KG1 (cell line): ENCODE data around the gene PSIP1.
A peak's percentile ranks its signal among the peaks of the same experiment; 100 is the strongest.
"Not testable (repeated sequence)": the region's sequence is repeated elsewhere in the genome, so short reads cannot be mapped to it uniquely, and the experiment has no call there.

Experiments
- DNase-seq: peaks from one replicate; lab custom pipeline; 2025; lab: John Stamatoyannopoulos, UW

PSIP1 gene

GRCh38 chr9:15501803-15502202 is 9.0 kb downstream of the PSIP1 start:
- no peak for DNase-seq

- DNase-seq: no peak
These were observed 9.6 kb downstream of the PSIP1 start for GRCh38 chr9:15501179-15501578.

- no peak for DNase-seq
These were observed 11.6 kb downstream of the PSIP1 start for GRCh38 chr9:15499139-15499538.

DNA sequence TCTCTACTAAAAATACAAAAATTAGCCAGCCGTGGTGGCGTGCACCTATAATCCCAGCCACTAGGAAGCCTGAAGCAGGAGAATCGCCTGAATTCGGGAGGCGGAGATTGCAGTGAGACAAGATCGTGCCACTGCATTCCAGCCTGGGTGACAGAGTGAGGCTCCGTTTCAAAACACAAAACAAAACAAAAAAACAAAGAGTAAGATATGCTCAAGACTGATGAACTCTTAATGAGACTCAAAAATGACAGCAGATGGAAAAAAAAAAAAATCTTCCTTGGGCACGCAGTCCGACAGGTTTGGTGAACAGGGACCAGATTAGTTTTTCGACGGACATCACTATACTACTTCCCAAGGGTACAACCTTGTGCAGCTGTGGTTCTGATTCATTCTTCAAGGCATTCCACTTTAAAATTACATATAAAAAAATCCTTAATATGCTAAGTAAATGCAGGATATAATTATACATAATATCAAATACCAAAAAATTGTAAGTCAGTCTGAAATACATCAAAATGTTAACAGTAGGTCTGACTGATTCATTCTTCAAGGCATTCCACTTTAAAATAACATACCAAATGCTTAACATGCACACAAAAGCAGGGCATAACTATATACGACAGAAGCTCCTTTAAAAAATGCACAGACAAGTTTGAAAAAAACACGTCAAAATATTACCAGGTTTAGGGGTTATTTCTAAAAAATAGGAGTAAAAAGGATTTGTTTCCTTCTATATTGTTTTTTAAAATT is 12.3 kb downstream of the PSIP1 start:
- no peak for DNase-seq

DNA sequence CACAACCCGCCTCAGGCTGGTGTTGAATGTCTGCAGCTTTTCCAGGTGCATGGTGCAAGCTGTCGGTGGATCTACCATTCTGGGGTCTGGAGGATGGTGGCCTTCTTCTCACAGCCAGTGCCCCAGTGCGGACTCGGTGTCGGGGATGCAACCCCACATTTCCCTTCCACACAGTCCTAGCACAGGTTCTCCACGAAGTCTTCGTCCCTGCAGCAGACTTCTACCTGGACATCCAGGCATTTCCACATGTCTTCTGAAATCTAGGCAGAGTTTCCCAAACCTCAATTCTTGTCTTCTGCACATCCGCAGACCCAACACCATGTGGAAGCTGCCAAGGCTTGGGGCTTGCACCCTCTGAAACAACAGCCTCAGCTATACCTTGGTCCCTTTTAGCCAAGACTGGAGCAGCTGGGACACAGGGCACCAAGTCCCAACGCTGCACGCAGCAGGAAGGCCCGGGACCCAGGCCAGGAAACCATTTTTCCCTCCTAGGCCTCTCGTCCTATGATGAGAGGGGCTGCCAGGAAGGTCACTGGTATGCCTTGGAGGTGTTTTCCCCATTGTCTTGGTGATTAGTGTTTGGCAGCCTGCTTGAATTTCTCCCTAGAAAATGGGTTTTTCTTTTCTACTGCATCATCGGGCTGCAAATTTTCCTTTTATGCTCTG is 18.2 kb downstream of the PSIP1 start:
- no peak for DNase-seq

DNA sequence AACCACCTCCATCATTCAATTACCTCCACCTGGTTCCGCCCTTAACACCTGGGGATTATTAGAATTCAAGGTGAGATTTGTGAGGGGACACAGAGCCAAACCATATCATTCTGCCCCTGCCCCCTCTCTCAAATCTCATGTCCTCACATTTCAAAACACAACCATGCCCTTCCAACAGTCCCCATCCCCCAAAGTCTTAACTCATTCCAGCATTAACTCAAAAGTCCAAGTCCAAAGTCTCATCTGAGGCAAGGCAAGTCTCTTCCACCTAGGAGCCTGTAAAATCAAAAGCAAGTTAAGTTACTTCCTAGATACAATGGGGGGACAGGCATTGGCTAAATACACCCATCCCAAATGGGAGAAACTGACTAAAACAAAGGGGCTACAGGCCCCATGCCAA is 18.8 kb downstream of the PSIP1 start:
- no peak for DNase-seq

GRCh38 chr9:15485836-15486666 is 24.7 kb downstream of the PSIP1 start:
- DNase-seq: peak; percentile 28

DNA sequence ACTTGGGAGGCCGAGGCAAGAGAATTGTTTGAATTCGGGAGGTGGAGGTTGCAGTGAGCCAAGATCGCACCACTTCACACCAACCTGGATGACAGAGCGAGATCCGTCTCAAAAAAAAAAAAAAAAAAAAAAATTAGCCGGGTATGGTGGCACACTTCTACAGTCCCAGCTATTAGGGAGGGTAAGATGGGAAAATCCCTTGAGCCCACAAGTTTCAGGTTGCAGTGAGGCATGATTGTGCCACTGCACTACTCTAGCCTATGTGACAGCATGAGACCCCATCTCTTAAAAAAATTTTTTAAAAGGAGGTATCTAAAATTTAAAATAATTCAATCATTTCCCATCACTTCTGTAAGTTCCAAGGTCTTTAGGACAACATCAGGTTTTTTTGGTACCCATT is 26.0 kb downstream of the PSIP1 start:
- DNase-seq: no peak

DNA sequence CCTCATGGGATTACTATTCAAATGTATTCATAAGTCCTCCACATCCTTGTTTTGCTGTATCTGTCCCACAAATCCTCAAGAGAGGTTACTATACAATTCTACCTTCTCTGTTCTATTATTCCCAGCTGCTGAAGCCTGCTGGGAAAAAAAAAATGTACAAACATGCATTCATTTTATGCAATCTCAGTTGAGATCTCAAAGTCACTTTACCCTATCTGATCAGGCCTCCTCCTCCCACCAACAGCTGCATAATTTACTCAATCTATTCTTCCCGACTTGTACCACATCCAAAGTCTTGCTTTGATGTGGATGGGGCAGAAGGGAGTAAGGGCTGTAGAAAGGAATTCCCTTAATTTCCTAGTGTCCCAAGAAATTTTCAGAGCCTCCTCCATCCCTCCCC is 28.6 kb downstream of the PSIP1 start:
- DNase-seq: no peak

DNA sequence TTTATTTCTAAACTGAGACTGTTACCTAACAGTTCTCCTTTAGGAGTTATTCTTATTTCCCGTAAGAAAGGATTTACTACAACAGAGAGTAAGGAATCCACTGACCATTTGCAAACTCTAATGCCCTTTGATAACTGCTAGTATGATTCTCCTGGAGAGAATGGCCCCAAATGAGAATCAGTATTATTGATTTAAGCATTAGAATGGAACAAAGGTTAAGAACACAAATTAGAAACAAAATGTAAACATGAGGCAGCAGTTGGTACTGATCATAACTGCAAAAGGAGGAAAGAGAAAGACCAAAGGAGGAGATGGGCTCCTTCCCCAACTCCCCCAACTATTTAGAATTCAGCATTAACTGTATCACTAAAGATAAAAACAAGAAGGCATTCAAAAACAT is 30.7 kb downstream of the PSIP1 start:
- no peak for DNase-seq

- no peak for DNase-seq
These were observed 34.7 kb downstream of the PSIP1 start for GRCh38 chr9:15475923-15476536.

- no peak for DNase-seq
These were observed 40.9 kb downstream of the PSIP1 start for GRCh38 chr9:15469862-15470261.

- no peak for DNase-seq
These were observed 41.4 kb downstream of the PSIP1 start for GRCh38 chr9:15469406-15469805.

DNA sequence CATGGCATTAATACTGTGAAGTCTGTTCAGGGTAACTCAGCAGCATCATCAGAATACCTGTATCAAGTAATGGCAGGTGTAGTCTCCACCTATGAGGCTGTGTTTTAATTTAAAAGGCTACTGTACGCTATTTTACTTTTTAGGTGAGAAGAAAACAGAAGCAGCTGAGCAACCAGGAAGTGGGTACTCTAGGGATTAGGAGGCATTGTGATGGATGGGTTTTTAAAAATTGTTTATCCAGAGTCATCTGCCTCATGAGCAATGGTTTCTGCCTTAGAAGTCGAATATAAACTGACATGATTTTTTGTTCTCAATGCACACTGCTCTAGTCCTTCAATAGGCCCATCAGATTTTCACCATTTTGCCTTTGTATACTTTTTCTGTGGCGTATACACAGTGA is 42.6 kb downstream of the PSIP1 start:
- DNase-seq: no peak

DNA sequence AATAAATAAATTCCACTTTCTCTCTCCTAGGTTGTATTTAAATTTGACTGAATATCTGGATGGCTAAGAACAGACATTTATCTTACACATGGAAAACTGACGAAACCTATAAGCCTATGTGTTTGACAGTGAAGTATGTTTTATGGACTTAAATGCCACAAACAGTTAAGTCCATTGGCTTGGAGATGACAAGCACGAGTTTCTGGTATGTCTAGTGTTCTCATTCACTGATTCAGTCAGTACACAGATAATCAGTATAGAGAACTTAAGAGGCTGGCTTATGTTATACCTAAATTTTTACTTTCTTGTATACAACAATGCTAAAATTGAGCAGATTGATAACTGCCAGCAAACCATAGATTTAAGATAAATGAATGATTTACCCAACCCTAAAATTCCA is 49.2 kb downstream of the PSIP1 start:
- DNase-seq: no peak

DNA sequence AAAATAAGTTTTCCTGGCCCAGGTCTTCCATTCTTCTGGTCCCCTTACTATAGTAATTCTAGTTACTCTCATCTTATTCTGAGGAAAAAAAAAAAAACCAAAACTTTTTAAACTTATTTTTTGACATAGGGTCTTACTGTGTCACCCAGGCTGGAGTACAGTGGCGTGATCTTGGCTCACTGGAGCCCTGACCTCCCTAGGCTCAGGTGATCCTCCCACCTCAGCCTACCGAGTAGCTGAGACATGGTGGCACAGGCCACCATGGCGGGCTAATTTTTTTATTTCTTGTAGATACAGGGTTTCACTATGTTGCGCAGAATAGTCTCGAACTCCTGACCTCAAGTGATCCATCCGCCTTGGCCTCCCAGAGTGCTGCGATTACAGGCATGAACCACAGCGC is 49.7 kb downstream of the PSIP1 start:
- DNase-seq: no peak

DNA sequence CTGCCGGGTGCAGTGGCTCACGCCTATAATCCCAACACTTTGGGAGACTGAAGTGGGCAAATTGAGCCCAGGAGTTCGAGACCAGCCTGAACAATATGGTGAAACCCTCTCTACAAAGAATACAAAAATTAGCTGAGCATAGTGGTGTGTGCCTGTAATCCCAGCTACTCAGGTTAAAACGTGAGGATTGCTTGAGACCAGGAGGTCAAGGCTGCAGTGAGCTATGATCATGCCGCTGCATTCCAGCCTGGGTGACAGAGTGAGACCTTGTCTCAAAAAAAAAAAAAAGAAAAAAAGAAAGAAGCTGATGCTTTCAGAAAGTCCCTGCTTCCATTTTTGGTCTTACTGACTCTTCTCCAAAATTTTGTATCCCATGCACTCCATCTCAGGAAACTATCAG is 56.8 kb downstream of the PSIP1 start:
- DNase-seq: no peak

DNA sequence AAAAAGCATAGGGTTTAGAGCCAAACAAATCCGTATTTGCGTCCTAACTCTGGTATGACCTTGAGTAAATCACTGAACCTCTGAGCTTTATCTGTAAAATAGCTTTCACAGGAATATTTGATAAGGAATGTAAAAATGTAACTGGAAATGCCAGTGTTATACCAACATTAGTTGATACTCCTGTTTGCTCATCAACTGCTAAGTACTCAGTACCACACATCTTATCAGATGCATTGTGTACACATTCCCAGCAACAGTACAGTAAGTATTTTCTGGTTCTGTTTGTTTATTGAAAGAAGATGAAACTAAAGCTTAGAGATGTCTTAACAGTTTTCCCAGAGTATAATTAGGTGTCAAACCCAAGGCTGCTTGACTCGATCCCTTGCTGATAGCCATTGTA is 66.6 kb downstream of the PSIP1 start:
- DNase-seq: no peak

DNA sequence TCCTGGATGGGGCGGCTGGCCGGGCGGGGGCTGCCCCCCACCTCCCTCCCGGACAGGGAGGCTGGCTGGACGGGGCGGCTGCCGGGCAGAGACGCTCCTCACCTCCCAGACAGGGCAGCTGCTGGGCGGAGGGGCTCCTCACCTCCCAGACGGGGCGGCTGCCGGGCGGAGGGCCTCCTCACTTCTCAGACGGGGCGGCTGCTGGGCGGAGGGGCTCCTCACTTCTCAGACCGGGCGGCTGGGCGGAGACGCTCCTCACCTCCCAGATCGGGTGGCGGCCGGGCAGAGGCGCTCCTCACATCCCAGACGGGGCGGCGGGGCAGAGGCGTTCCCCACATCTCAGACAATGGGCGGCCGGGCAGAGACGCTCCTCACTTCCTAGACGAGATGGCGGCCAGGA is 68.5 kb downstream of the PSIP1 start:
- DNase-seq: not testable (repeated sequence)

DNA sequence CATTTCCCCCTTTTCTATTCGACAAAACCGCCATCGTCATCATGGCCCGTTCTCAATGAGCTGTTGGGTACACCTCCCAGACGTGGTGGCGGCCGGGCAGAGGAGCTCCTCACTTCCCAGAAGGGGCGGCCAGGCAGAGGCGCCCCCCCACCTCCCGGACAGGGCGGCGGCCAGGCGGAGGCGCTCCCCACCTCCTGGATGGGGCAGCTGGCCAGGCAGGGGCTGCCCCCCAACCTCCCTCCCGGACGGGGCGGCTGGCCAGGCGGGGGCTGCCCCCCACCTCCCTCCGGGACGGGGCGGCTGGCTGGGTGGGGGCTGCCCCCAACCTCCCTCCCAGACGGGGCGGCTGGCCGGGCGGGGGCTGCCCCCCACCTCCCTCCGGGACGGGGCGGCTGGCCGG is 68.9 kb downstream of the PSIP1 start:
- not testable (repeated sequence) for DNase-seq

DNA sequence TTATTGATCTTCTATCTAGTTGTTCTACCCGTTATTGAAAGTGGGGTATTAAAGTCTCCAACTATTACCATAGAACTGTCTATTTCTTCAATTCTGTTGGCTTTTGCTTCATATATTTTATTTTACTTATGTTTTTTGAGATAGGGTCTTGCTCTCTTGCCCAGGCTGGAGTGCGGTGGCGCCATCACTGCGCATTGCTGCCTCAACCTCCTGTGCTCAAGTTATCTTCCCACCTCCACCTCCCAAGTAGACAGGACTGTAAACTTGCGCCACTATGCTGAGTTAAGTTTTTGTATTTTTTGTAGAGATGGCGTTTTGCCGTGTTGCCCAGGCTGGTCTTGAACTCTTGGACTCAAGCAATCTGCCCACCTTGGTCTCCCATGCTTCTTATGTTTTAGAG is 71.9 kb downstream of the PSIP1 start:
- DNase-seq: no peak

- DNase-seq: no peak
These were observed 77.1 kb downstream of the PSIP1 start for GRCh38 chr9:15433661-15434060.

DNA sequence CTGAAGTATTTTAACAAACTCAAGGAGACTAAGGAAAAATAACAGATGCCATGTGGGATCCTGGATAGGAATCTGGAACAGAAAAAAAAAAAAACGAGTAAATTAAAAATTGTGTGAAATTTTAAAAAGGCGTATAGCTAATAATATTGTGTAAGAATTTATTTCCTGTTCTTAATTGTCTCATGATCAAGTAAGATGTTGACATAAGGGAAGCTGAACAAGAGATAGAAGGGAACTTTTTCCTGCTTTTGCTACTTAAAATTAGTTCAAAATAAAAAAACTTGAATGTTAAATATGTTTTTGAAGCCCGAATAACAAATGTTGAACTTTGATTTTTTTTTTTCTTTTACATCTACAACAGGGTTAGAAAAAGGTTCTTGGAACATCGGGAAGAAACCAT is 77.6 kb downstream of the PSIP1 start:
- DNase-seq: no peak
